Esophagus squamous epithelium (tissue), 4 donors: Measurements from ENCODE around the gene LIX1.
"Not testable (repeated sequence)": the region's sequence is repeated elsewhere in the genome, so short reads cannot be mapped to it uniquely, and the experiment has no call there.

Experiments
- POLR2A ChIP-seq, 4 donors: fragments of 450-650 bp; IDR thresholded peaks; one replicate each; pipeline ENCODE4 v1.6.1; 2017; ENCODE audit warnings: antibody characterized with exemption in 4 of 4, mild to moderate bottlenecking in 4 of 4, moderate library complexity in 3 of 4
- TF ChIP-seq, protein P1 (sequence below), 6 experiments: fragments of 450-650 bp in 4 of 6; fragments of 200-600 bp in 2 of 6; sonication (generic) in 2 of 6; IDR thresholded peaks; one replicate each; pipeline ENCODE4 v1.5.1; 2016 to 2019; ENCODE audit warnings: antibody characterized with exemption in 6 of 6, mild to moderate bottlenecking in 4 of 6, moderate library complexity in 4 of 6

DNA sequence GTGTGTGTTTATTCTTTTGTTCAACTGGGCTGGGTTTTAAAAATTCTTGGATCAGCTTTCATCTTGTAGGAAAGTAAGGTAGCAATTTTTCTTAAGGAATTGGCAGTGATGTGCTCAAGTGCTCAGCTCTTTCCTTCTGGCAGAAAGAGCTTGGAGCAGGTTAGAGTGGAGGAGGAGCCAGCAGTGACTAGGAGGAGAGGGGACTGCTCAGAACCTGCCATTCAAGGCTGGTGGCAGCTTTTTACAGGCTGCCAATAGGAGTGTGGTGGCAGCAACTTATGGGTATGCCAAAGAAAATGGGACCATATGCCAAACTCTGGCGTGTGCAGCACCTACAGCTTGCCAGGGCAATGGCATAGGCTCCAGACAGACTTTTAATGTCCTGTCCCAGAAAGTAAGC, 2.2 kb downstream of the LIX1 start:
- TF ChIP-seq, protein P1, sequence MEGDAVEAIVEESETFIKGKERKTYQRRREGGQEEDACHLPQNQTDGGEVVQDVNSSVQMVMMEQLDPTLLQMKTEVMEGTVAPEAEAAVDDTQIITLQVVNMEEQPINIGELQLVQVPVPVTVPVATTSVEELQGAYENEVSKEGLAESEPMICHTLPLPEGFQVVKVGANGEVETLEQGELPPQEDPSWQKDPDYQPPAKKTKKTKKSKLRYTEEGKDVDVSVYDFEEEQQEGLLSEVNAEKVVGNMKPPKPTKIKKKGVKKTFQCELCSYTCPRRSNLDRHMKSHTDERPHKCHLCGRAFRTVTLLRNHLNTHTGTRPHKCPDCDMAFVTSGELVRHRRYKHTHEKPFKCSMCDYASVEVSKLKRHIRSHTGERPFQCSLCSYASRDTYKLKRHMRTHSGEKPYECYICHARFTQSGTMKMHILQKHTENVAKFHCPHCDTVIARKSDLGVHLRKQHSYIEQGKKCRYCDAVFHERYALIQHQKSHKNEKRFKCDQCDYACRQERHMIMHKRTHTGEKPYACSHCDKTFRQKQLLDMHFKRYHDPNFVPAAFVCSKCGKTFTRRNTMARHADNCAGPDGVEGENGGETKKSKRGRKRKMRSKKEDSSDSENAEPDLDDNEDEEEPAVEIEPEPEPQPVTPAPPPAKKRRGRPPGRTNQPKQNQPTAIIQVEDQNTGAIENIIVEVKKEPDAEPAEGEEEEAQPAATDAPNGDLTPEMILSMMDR (IDR thresholded peaks at IDR 0.05), result not testable (repeated sequence)
- not testable (repeated sequence) for TF ChIP-seq POLR2A (IDR thresholded peaks at IDR 0.05)
